Left renal pelvis (tissue), 4 donors: ENCODE measurements around the gene CELF4. TPM values are rescaled to one million over a fixed set of nuclear protein-coding genes. Genes with fewer than 3 reads are reported as not detected.

Experiments
- DNase-seq, 4 donors: peaks; one replicate each; pipeline ENCODE4 v3.0.0-alpha.2; 2013; ENCODE audit warnings: low read depth in 4 of 4, low spot score in 3 of 4
- polyA plus RNA-seq, 4 donors: library from polyadenylated mRNA; unstranded; fragments of 120-200 nt; gene quantifications; one replicate each; pipeline ENCODE4 v1.2.1, GENCODE V29; 2013; ENCODE audit not compliant: insufficient read length in 4 of 4

Gene CELF4
- polyA plus RNA-seq, 4 donors: 1.6 to 3.1 (median 2.4) TPM

- DNase-seq: no peak
These were observed 36.3 kb downstream of the CELF4 start for GRCh38 chr18:37529296-37529695.

GRCh38 chr18:37527395-37527794 is 38.2 kb downstream of the CELF4 start:
- peak in 1 of 4 donors; percentile 25 for DNase-seq

- no peak for DNase-seq
These were observed 40.4 kb downstream of the CELF4 start for GRCh38 chr18:37525262-37525585.

DNA sequence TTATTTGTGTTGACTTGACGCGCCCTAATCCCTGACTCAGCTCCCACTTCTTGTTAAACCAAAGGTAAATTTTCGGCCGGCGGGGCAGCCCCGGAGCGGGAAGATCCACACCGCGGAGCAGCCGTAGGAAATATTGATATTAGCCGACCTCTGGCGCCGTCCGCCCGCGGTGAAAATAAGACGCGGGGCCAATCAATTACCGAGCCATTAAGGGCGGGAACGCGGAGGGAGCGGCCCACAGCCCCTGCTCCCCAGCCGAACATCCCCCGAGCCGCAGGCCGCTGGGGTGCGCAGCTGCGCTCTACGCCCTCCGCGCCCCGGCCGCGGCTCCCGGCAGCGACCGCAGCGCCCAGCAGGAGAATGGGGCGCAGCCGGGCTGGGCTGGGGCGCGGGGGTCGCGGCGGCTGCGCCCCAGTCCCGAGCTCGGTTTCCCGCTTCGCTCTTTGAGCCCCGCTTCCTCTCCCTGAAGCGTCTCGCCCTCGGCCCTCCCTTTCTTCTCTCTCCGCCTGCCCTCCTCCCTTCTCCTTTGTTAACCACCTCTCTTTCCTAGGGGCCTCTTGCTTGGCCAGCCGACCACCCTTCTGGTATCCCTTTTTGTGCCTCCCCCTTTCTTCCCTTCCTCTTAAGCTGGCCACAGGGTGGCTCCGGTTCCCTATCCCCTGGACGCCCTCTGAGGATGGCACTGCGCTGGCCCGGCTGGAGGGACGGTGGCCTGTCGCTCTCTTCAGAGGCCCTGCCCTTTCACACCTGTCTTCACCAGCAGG is 40.9 kb downstream of the CELF4 start:
- DNase-seq: no peak

- DNase-seq: no peak
These were observed 41.5 kb downstream of the CELF4 start for GRCh38 chr18:37524139-37524497.

- DNase-seq: no peak
These were observed 43.8 kb downstream of the CELF4 start for GRCh38 chr18:37521510-37522465.

DNA sequence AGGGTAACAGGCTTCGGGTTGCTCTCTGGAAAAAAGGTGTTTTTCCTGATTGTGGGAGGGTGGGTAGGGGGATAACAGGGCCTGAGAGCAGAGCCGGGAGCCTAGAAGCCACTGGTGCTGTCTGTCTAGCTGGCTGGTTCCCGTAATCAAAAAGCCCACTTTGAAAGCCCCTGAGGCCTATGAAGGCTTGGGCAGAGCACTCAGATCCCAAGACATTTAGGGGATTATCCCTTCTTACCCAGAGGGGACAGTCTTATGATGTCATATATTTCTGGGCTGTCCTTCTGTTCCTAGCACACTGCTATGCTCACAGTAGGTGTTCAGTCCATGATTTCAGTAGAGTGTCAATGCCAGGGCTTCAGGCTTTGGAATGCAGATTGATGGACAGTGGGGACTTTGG is 45.1 kb downstream of the CELF4 start:
- DNase-seq: no peak

DNA sequence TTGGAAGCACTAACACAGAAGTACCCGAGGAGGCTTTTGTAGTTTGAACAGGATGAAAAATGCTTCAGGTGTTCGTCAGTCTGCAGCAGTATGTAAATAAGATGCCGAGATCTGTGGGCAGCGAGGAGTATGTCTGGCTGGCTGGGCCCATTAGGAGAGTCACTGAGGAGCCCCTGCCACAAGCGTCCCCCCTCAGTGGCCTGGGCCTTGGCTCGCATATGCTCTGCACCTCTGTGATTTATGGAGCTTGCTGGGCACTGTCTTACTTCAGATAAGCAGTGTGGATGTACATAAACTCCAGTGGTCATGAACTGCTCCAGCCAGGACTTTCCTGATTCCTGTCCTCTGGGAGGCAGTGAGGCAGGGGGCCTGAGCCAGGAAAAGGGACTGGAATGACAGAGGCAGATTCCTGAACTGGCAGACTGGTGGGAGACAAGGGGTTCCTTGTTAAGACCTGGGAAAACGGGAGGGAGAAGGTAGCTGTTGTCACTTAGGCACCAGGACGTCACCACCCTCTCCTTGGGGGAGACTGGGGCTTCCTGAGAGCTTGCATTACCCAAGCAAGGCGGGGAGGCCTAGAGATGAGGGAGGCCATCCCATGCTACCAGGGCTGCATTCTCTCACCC is 46.0 kb downstream of the CELF4 start:
- no peak for DNase-seq

- DNase-seq: no peak
These were observed 49.2 kb downstream of the CELF4 start for GRCh38 chr18:37516361-37516853.

- no peak for DNase-seq
These were observed 50.6 kb downstream of the CELF4 start for GRCh38 chr18:37514953-37515352.

DNA sequence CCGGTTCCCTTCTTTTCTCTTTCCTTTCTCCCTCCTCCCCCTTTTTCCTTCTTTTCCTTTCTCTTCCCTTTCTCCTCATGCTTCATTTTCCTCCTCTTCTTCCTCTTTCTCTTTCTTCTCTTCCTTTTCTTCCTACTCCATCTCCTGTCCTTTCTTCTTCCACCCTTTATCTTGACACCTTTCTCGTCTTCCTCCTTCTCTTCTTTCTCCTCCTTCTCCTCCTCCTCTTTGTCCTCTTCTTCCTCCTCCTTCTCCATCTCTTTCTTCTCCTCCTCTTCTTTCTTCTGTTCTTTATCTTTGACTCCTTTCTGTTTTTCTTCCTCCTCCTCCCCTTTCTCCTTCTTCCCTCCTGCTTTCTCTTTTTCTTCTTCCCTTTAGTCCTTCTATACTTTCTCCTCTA is 53.2 kb downstream of the CELF4 start:
- DNase-seq: no peak

- DNase-seq: no peak
These were observed 53.8 kb downstream of the CELF4 start for GRCh38 chr18:37511721-37512298.

DNA sequence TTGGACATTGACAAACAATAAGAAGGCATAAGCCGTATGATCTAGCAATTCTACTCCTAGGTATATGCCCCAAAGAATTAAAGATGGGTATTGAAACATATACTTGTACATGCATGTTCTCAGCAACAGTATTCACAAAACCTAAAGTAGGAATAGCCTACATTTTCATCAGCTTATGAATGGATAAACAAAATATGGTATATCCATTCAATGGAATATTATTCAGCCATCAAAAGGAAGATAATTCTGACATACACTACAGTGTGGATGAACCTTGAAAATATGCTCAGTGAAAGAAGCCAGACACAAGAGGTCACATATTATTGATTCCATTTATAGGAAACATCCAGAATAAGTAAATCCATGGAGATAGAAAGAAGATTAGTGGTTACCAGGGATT is 56.0 kb downstream of the CELF4 start:
- no peak for DNase-seq

DNA sequence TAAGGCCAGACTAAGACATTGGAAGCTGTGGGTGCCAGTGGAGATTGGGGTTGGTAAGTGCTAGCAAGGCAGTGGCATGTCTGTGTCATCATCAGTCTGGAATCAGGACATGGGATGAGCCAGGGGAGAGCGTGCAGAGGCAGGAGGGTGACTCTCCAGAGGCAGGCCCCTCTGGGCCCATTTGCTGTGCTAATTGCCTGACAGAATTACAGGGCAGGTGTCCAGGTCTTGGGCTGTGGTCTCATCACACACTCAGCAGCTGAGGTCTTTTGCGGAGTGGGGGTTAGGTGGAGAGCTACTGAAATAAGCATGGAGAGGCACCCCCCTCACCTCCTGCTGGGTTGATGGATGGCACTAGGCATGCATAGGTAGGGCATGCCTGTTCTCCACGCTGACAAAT is 57.4 kb downstream of the CELF4 start:
- no peak for DNase-seq

GRCh38 chr18:37507239-37507638 is 58.4 kb downstream of the CELF4 start:
- DNase-seq: no peak

GRCh38 chr18:37506001-37506400 is 59.6 kb downstream of the CELF4 start:
- DNase-seq: no peak

DNA sequence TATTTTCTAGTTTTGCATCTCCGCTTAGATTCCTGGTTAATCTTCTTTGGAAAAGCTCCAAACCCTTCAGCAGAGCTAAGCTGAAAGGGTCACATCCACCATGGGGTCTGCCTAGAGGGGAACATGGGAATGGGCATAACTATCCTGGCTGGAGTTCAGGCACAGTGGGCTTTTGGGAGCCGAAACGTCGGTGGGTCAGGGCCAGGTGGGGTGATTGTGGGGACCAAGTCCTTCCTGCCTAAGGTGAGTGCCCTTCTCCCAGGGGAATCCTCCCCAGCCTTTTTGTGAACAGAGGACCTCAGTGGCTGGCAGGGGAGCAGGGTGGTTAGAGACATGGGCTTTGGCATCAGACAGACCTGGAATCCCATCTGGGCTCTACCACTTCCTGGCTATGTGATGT is 60.3 kb downstream of the CELF4 start:
- DNase-seq: no peak

- DNase-seq: no peak
These were observed 63.0 kb downstream of the CELF4 start for GRCh38 chr18:37502601-37503000.

DNA sequence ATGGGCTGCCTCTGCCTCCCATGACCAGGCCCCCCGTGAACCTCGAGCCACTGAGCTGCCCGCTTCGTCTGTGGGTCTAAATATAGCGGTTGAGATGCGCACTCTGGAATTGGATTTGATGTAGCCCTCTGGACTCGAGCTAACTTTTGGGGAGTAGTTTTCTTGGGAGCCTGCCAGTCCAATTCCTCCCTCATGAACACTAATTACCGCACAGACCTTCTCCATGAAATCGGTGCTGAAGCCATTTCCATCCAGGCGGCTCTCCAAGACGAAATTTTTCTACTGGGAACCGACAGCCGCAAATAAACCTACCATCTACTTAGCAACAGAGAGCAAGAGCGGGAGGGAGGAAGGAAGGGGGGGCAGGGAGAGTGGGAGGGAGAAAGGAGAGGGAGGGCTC is 63.6 kb downstream of the CELF4 start:
- no peak for DNase-seq

DNA sequence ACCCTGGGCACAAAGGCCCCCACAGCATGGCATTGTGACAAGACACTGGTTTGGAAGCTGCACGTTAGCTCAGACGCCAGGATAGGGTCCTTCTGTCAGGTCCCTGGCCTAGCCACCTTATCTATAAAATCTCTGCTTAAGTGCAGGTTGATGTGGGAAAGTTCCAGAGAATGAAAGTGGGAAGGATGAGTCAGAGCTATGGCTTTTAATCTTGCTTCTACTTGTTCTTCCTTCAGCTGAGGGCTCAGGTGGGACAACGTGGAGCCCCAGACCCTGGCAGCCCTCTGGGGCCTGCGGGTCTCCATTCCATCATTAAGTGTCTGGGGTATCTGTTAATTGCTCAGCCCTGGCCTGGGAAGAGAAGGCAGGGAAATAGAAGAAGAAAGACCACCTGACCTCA is 64.5 kb downstream of the CELF4 start:
- no peak for DNase-seq

DNA sequence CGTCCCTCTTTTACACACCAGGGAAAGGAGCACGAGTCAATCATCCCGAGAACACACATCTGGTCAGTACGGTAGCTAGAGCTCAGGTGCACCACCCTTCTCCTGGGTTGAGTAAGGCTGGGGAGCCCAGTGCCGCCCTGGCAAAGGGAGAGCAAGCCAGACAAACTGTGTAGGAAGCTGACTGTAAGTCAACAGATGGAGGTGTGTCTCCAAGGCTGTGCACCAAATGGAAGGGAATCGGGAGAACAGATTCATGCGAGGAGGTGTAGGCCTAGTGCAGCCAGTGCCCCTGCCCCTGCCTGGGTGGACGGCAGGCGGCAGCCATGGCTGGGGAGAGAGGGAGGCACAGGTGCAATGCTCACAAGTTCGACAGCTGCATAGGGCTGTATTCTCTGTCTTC is 65.7 kb downstream of the CELF4 start:
- no peak for DNase-seq
